Stomach (tissue), 4 donors: Measurements from ENCODE around the gene SLC25A34.

Experiments
- CTCF ChIP-seq, 7 experiments: fragments of 450-650 bp in 4 of 7; fragments of 200-600 bp in 3 of 7; sonication (generic) in 3 of 7; IDR thresholded peaks; one replicate each; pipeline ENCODE4 v1.5.1; 2016 to 2019; ENCODE audit warnings: antibody characterized with exemption in 7 of 7, control low read depth in 2 of 7, mild to moderate bottlenecking in 1 of 7
- EP300 ChIP-seq: sonication (generic); formaldehyde crosslinking; IDR thresholded peaks from one replicate; pipeline ENCODE4 v1.6.1; 2017; ENCODE audit warnings: antibody characterized with exemption
- POLR2A ChIP-seq, 4 donors: fragments of 450-650 bp; IDR thresholded peaks; one replicate each; pipeline ENCODE4 v1.6.1; 2016; ENCODE audit warnings: antibody characterized with exemption in 4 of 4, control low read depth in 2 of 4, mild to moderate bottlenecking in 1 of 4, moderate library complexity in 1 of 4
- POLR2AphosphoS5 ChIP-seq, 3 donors: sonication (generic); formaldehyde crosslinking; IDR thresholded peaks; one replicate each; pipeline ENCODE4 v1.6.1; 2016; ENCODE audit warnings: antibody characterized with exemption in 3 of 3

- peak in 5 of 7 experiments; percentile 81 to 97 (median 91) for TF ChIP-seq CTCF (IDR thresholded peaks at IDR 0.05)
- no peak for TF ChIP-seq EP300
- peak in 1 of 3 donors; percentile 74 for TF ChIP-seq POLR2AphosphoS5 (IDR thresholded peaks at IDR 0.05)
- no peak for TF ChIP-seq POLR2A (IDR thresholded peaks at IDR 0.05)
Observed at GRCh38 chr1:15740924-15741850, 5.1 kb downstream of the SLC25A34 start.
